Left lung (tissue), 14 donors: ENCODE measurements around the gene MAGEA10. TPM values are rescaled to one million over a fixed set of nuclear protein-coding genes. Genes with fewer than 3 reads are reported as not detected.
"Not testable (repeated sequence)": the region's sequence is repeated elsewhere in the genome, so short reads cannot be mapped to it uniquely, and the experiment has no call there.

Source experiments
- ATAC-seq: fragments of 200-7000 bp; cut with Tn5 transposase; one replicate; pipeline ENCODE4 v1.9.1; 2020; ENCODE audit warnings: moderate library complexity
- DNase-seq, 4 donors: peaks; one replicate each; pipeline ENCODE4 v3.0.0-alpha.2; 2013 to 2020
- H3K27ac ChIP-seq, 2 donors: fragments of 200-600 bp; sonication (generic) in 1 of 2; one replicate each; pipeline versions ENCODE4 v1.5.0 to v1.8.0; 2020 to 2021
- H3K27me3 ChIP-seq, 2 donors: fragments of 200-600 bp; sonication (generic) in 1 of 2; one replicate each; pipeline versions ENCODE4 v1.5.0 to v1.8.0; 2020 to 2021
- H3K36me3 ChIP-seq, 2 donors: fragments of 200-600 bp; sonication (generic) in 1 of 2; one replicate each; pipeline versions ENCODE4 v1.5.0 to v1.8.0; 2020 to 2021
- H3K4me1 ChIP-seq, 2 donors: fragments of 200-600 bp; one replicate each; pipeline ENCODE4 v1.8.0; 2021
- H3K4me3 ChIP-seq, 2 donors: fragments of 200-600 bp; sonication (generic) in 1 of 2; one replicate each; pipeline versions ENCODE4 v1.5.0 to v1.8.0; 2020 to 2021; ENCODE audit warnings: mild to moderate bottlenecking in 1 of 2
- H3K9me3 ChIP-seq, 2 donors: fragments of 200-600 bp; sonication (generic) in 1 of 2; one replicate each; pipeline versions ENCODE4 v1.5.0 to v1.8.0; 2020 to 2021
- intact Hi-C, 2 donors: fragments of 100-400 bp; cut with DNase I; formaldehyde crosslinking; loops; one replicate each; pipeline versions ENCODE4 v1.11.2 to v1.14.2; 2022
- long read RNA-seq, 12 donors: library from polyadenylated mRNA in 2 of 12; unstranded in 2 of 12; transcript quantifications; one replicate each; pipeline ENCODE4 v2.0.0 and lab custom pipeline, GENCODE V29; 2019 to 2026
- polyA plus RNA-seq, 6 donors: library from polyadenylated mRNA; unstranded; fragments of 120-200 nt; gene quantifications; one replicate each; pipeline ENCODE4 v1.2.1, GENCODE V29; 2013; ENCODE audit not compliant: insufficient read length in 6 of 6
- total RNA-seq, 2 donors: library from RNA; stranded (reverse); fragmentation: NEBNext Ultra II Directional; extraction: Animal tissue kit (Norgen Biotek cat#: 25700); gene quantifications; one replicate each; pipeline ENCODE4 v1.2.1, GENCODE V29; 2021
- TF ChIP-seq, protein P1 (sequence below), 2 donors: fragments of 200-600 bp; sonication (generic) in 1 of 2; IDR thresholded peaks; one replicate each; pipeline versions ENCODE4 v1.5.0 to v1.8.0; 2021; ENCODE audit warnings: antibody characterized with exemption in 2 of 2
- donor health status: DM: no; HTN: yes; CAD: no.
- donor health status: DM: no; HTN: no; CAD: no.

The MAGEA10 gene
- total RNA-seq (not detected), polyA plus RNA-seq (under 1 TPM in 1 of 6 donors, not detected in 5; 0.10 TPM)
- long read RNA-seq, donor 1, result 0 reads
- long read RNA-seq, donor 2, result 0 reads
- long read RNA-seq, donor 3, result 0 reads
- long read RNA-seq, donor 4, result 0 reads
- long read RNA-seq, donor 5, result 0 reads
- long read RNA-seq, donor 6, result 0 reads
- long read RNA-seq, donor 7, result 0 reads
- long read RNA-seq, donor 8, result 0 reads
- long read RNA-seq, donor 9, result 0 reads
- long read RNA-seq, donor 10, result 0 reads
- long read RNA-seq, donor 11, result 0 reads
- long read RNA-seq, donor 12, result 0 reads

DNA sequence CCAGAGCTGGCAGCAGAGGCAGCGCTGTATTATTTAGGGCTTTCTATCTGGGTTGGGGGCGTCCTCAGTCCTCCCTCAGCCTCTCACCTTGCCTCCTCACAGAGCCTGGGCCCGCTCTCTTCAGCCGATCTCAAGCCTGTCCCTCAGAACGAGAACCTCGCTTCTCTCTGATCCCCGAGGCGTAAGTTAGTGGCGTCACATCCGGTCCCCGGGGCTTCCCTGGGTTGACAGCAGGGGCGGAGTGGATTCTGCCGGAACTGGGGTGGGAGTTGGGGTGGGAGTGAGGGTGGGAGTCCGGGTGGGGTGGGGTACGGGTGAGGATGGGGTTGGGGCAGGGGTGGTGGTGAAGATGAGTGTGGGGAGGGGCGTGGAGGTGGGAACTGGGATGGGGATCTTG, at the start of gene MAGEA10:
Gene MAGEA10, minus strand, starts transcription at position 190 of the 397 bp plus-strand sequence. CDS start 2,957 bp downstream, outside the sequence.
- no peaks in the 10 kb centered on the region for H3K4me1 ChIP-seq
- TF ChIP-seq, protein P1, sequence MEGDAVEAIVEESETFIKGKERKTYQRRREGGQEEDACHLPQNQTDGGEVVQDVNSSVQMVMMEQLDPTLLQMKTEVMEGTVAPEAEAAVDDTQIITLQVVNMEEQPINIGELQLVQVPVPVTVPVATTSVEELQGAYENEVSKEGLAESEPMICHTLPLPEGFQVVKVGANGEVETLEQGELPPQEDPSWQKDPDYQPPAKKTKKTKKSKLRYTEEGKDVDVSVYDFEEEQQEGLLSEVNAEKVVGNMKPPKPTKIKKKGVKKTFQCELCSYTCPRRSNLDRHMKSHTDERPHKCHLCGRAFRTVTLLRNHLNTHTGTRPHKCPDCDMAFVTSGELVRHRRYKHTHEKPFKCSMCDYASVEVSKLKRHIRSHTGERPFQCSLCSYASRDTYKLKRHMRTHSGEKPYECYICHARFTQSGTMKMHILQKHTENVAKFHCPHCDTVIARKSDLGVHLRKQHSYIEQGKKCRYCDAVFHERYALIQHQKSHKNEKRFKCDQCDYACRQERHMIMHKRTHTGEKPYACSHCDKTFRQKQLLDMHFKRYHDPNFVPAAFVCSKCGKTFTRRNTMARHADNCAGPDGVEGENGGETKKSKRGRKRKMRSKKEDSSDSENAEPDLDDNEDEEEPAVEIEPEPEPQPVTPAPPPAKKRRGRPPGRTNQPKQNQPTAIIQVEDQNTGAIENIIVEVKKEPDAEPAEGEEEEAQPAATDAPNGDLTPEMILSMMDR (IDR thresholded peaks at IDR 0.05), result no peak
- intact Hi-C loops, result no loop called here
- H3K4me3 ChIP-seq, result no peak within 1 kb of the TSS
- DNase-seq (no peak), ATAC-seq (no peak)
- H3K27ac ChIP-seq, result no peak within 1 kb of the TSS
- no peaks in the 10 kb centered on the region for H3K36me3 ChIP-seq
- no peaks in the 10 kb centered on the region for H3K9me3 ChIP-seq
- no peaks in the 10 kb centered on the region for H3K27me3 ChIP-seq

DNA sequence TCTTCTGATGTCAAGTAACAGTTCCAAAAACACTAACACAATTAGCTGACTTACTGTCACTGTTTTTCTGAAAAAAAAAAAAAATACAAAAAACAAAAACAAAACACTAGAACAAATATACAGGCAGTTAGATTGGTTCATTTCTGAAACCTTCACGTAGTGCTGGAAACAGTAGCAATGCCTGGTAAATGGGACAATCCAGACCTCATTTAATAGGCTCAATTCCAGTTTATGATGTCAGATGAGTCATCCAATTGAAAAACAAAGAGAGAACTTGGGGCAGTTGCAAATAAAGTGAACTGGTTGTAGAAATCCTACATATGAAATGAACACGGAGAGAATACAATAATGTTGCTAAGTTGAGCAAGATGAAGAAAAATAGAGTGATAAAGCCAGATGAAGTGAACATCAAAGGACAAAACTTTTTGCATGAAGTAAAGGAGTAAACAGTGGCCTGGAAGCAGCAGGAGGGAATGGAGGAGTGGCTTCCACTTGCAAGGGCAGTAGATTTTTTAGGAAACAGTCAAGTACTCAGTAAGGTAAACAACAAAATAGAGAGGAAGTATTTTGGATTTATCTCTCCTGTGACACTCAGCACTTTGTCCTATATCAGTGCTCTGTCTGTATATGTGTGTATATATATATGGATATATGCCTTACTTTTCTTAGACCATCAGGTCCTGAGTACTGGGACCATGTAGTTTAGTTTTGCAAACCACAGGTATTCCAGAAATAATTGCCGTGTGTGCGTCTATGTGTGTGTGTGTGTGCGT, 39.3 kb upstream of the MAGEA10 start:
- Histone ChIP-seq H3K4me3 (no peak overlapping the region), H3K36me3 (no peaks in the 10 kb centered on the region), H3K27ac (no peak overlapping the region), H3K4me1 (no peaks in the 10 kb centered on the region), H3K27me3 (no peaks in the 10 kb centered on the region), H3K9me3 (no peaks in the 10 kb centered on the region)
- ATAC-seq (no peak), DNase-seq (no peak)
- intact Hi-C loops, result no loop called here
- TF ChIP-seq, protein P1 (IDR thresholded peaks at IDR 0.05), result no peak

DNA sequence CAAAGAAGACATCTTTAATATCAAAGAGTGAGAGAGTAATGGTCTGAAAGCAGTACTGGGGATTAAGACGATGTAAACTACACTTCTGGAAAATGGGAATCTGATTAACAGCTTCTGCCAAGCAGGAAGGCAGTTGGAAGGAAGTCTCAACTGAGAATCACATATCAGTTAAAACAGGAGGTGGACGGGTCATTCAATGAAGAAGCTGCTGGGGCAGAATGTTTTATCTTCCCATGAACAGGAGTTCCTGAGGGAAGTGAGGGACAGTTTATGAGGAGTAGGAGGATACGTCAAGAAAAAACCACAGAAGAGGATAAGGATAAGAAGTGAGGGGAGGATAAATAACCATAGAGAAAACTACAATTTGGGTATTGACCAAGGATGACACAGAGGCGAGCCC, 38.7 kb upstream of the MAGEA10 start:
- Histone ChIP-seq H3K4me3 (no peak overlapping the region), H3K9me3 (no peaks in the 10 kb centered on the region), H3K4me1 (no peaks in the 10 kb centered on the region), H3K36me3 (no peaks in the 10 kb centered on the region), H3K27me3 (no peaks in the 10 kb centered on the region), H3K27ac (no peak overlapping the region)
- TF ChIP-seq, protein P1 (IDR thresholded peaks at IDR 0.05), result no peak
- ATAC-seq, result no peak
- intact Hi-C loops, result no loop called here
- DNase-seq, result no peak

DNA sequence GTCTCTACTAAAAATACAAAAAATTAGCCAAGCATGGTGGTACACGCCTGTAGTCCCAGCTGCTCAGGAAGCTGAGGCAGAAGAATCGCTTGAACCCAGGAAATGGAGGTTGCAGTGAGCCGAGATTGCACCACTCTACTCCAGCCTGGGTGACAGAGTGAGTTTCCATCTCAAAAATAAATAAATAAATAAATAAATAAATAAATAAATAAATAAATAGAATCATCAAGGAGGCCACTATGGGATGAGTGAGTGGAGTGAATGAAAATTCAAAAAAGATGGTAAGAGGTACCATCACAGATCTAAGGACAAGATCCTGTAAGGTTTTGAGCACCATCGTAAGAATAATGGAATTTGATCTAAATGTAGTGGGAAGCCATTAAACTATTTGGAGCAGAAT, 37.5 kb upstream of the MAGEA10 start:
- intact Hi-C loops, ATAC-seq, H3K27me3 ChIP-seq, DNase-seq, H3K27ac ChIP-seq, H3K4me3 ChIP-seq, H3K36me3 ChIP-seq, H3K9me3 ChIP-seq, H3K4me1 ChIP-seq: not testable (repeated sequence)

DNA sequence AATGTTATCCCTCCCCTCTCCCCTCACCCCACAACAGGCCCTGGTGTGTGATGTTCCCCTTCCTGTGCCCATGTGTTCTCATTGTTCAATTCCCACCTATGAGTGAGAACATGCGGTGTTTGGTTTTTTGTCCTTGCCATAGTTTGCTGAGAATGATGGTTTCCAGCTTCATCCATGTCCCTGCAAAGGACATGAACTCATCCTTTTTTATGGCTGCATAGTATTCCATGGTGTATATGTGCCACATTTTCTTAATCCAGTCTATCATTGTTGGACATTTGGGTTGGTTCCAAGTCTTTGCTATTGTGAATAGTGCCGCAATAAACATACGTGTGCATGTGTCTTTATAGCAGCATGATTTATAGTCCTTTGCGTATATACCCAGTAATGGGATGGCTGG, 35.5 kb upstream of the MAGEA10 start:
- intact Hi-C loops, H3K4me3 ChIP-seq: not testable (repeated sequence)

DNA sequence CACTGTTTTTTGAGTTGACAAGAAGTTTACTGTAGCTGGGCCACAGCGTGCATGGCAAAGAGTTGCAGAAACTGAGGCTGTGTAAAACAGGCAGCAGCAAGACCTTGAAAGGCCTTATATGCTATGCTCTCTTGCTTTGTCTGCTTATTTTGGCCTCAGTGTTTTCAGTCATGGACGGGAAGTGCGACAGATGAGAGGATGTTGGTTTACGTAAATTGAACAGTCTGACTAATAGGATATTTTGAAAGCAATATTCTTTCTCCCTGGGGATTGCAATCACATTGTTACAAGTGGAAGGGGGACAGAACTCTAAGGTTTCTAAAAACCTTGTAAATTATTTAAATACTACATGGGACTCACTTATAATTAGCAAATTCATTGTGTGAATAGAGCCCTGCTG, 32.2 kb upstream of the MAGEA10 start:
- ATAC-seq (no peak), DNase-seq (no peak)
- no peaks in the 10 kb centered on the region for H3K4me1 ChIP-seq
- H3K4me3 ChIP-seq, result no peak overlapping the region
- no peaks in the 10 kb centered on the region for H3K27me3 ChIP-seq
- intact Hi-C loops, result no loop called here
- H3K9me3 ChIP-seq, result no peaks in the 10 kb centered on the region
- no peak overlapping the region for H3K27ac ChIP-seq
- TF ChIP-seq, protein P1 (IDR thresholded peaks at IDR 0.05), result no peak
- H3K36me3 ChIP-seq, result no peaks in the 10 kb centered on the region

More for the DNA sequence above, 35.5 kb upstream of the MAGEA10 start:
- not testable (repeated sequence) for H3K36me3 ChIP-seq, H3K4me1 ChIP-seq, ATAC-seq, H3K9me3 ChIP-seq, H3K27ac ChIP-seq, H3K27me3 ChIP-seq, DNase-seq
